ENCODE results near the gene MICALL2.

The MICALL2 gene

DNA sequence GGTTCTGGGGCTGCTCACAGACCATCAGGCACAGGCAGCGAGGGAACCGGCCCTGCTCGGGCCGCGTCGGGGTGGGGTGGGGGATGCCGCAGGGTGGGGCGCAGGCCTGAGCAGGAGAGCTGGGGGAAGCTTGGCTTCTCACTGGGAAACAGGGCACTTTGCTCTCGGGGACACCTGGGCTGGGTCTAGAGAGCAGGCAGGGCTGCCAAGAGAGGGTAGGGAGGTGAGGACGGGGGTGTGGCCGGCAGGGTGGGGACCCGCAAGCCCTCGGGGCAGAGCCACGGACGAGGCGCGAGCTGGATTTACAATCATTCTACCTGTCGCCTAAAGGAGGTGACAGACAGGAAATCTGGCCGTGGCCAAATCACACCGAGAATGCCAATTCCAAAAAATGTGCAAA is 33.9 kb upstream of the MICALL2 start:
- DNase-seq (ENCODE audit: low read depth, low spot score): no peak

DNA sequence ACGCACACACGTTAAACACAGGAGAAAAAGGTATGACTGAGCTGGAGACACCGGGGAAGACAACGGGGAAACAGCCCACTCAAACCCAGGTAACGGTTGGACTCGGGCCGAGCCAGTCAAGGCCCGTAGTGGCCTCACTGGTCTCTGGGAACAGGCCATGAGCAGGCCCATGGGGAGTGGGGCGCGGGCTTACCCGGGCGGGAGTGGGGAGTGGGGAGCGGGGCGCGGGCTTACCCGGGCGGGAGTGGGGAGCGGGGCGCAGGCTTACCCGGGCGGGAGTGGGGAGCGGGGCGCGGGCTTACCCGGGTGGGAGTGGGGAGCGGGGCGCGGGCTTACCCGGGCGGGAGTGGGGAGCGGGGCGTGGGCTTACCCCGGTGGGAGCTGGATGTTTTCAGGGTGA is 33.4 kb upstream of the MICALL2 start:
- no peak for DNase-seq (ENCODE audit: low read depth, low spot score)

DNA sequence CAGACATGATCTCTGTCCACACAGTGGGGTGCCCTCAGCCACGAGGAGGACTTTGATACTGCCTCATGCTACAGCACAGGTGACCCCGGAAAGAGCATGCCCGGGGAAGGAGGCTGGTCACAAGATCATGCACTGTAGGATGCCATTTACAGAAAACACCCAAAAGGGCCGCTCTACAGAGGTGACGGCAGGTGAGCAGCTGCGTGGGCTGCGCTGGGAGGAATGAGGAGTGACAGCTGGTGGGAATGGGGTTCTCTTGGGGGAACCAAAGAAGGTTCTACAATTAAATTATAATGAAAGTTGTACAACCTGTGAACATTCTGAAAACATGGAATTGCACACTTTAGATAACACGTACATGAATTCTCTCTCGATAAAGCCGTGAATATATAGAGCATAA is 33.0 kb upstream of the MICALL2 start:
- DNase-seq (ENCODE audit: low read depth, low spot score): no peak

DNA sequence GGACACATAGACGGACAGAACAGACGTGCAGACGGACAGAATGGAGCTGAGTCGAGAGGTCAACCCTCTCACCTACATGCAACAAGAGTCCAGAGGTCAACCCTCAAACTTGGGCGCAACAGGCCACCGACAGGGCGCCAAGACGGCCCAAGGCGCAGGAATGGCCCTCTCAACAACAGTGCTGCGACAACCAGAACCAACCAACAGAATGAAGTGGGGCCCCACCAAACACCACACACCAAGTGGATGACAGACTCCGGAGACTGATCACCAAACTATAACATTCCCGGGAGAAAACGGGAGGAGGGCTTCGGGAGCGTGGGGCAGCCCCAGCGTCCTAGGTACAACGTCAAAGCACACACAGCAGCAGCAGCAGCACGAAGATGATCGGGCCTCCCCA is 31.6 kb upstream of the MICALL2 start:
- no peak for DNase-seq (ENCODE audit: low read depth, low spot score)

DNA sequence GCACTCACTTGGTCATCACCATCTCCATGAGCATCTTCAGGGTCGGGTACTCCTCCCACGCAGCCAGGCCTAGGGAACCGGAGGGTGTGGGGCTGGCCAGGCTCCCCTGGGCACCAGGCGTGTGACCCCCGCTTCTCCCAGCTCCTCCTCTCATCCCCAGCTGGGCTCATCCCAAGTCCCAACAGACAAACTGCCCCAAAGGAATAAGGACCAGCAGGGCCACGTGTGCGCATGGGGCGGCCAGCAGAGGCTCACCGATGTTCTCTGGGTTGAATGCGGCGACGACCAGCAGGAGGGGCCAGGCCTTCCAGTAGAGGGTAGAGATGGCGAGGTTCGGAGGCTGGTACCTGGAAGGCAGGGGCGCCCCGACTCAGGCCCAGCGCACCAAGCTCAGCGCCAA is 30.1 kb upstream of the MICALL2 start:
- DNase-seq (ENCODE audit: low read depth, low spot score): no peak

DNA sequence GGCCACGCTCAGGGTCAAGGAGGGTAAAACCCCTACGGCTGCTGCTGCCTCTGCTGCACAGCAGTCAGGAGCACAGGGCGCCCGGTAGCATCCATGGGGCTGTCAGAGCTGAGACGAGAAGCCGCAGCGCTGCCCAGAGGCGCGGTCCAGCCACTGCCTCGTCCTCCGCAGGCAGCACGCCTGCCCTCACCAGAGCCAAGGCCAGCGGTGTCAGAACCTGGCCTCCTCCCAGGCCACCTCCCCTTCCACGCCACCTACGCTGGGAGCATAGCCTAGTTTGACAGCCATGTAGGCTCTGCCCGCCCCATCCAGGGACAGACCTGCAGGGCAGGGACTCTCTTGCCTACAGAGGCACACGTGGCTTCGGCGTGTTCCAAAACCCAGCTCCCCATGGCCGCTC is 28.7 kb upstream of the MICALL2 start:
- DNase-seq (ENCODE audit: low read depth, low spot score): no peak

DNA sequence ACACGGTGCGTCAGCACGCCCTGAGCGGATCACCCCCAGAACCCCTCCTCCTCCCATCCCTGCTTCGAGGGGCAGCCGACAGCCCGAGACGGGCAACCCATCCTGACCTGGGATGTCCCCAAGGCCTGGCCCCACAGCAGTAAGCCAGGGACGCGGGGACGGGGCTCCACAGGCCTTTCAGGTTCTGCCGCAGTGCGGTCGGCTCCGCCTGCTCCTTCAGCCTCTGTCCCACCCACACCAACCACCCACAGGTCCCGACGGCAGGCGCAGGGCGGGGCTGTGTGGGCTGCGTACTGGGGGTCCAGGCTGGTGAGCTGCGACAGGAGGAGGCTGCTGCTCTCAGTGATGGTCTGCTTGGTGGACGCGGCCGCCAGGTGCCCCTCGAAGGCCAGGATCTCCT is 28.2 kb upstream of the MICALL2 start:
- no peak for DNase-seq (ENCODE audit: low read depth, low spot score)

DNA sequence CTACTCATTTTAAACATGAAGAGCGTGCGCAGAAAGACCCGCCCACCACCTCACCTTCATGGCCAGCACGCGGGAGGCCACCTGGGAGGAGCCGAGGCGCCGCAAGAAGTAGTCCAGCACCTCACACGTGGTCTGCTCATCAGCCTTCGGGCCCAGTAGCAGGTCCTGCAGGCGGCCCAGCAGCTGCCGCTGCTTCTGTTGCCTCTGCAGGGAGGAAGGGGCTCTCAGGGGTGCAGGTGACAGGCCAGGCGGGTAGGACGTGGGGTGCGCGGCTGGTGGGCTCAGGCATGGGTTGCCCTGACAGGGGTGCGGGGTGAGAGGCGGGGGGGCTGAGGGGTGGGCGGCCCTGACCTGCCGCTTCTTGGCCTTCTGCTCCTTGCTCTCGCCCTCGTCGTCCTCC is 27.3 kb upstream of the MICALL2 start:
- DNase-seq (ENCODE audit: low read depth, low spot score): no peak

DNA sequence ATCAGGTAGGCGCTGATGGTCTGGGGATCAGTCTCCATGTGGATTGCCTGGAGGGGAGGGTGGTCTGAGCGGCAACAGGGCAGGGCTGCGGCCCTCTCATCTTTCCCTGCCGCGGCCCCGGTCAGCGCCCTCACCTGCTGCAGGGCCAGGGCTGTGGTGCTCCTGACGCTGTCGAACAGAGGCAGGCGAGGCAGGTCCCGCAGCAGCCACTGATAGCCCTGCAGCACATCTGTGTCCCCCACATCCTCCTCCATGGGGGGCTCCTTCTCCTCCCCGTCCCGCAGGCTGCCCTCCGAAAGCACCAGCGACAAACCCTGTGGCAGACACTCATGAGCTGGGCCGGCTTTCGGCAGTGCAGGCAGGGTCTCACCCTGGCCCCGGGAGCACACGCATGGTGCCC is 25.9 kb upstream of the MICALL2 start:
- no peak for DNase-seq (ENCODE audit: low read depth, low spot score)

DNA sequence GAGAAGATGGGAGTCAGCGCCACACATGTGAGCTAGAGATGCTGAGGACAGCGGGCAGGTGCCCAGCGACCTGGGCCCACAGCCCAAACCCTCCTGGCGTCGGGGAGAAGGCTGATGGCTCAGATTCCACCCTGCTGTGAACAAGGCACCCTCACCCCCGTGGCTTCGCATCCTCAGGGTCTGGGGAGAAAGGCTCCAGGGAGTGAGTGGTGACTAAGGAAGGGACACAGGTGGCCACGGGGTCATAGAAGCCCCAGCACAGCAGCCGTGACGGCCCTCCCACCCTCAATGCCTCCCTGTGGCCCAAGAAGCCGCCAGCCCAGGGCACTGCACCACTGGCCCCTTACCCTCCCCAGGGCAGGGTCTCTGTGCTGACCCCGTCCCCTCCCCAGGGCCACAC is 25.3 kb upstream of the MICALL2 start:
- no peak for DNase-seq (ENCODE audit: low read depth, low spot score)

DNA sequence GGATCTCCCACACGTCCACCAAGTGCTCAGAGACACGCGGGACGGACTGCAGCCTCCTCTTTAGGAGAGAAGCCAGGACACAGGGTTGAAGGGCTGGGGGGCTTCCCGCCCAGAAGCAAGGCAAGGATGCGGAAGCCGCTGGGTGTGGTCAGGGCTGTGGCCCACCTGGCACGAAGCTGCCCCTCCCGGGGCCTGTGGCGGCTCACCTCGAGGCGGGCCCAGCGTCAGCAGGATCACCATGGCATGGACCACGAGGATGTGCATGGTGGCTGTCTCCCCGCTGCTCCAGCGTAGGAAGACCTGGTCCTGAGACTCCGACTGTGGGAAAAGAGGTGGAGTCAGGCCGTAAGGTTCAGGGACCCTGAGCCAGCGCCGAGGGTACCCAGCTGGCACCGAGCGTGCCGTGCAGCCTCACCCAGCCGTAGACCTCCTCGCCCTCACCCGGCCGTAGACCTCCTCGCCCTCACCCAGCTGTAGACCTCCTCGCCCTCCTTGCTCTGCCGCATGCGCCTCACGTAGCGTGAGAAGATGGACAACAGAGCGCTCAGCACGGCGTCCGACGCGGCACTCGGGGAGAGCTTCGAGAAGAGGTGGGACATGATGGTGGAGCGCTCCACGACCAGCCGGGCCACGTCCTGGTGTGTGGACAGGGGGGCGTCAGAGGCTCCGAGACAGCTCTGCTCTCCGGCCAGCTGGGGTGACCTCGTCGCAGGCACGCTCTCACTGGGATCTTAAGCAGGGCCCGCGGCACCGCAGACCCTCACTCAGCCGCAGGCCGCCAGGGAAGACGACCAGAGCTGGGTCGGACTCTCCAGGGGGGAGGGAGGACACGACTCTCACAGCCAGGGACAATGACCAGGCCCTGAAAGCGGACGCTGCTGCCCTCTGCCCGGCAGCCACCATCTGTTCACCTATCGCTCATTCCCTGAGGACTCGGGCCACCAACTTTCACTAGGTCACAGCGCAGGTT is 24.6 kb upstream of the MICALL2 start:
- DNase-seq (ENCODE audit: low read depth, low spot score): no peak

DNA sequence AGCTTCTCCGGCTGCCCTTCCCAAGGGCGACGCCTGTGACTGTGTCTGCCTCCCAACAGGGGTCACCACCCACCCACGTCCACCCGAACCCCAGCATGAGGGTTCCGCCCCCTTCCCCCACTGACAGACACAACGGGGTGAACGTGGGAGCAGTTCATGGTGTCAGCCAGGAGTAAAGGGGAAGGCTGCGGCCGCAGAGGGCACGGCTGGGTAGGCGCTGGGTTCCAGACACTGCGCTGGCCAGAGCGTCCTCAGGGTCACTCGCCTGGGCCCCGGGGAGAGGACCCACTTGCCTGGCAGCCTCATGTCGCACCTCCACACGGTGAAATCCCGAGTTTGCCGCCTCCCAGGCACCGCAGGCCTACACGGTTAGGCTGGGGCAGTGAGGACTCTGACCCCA is 23.8 kb upstream of the MICALL2 start:
- no peak for DNase-seq (ENCODE audit: low read depth, low spot score)

DNA sequence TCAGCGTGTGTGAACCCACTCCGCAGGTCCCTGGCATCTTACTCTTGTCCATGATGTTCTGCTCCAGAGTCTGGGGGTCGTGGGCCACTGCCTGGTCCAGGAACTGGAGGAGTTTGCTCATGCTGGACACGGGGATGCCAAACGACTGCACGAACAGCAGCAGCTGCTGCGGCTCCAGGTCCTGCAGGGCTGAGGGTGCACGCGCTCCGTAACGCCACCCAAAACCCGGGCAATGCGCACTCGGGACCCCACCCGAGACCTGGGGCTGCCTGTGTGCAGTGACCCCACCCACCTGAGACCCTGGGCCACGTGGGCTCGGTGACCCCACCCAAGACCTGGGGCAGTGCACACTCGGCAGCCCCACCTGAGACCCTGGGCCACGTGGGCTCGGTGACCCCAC is 22.0 kb upstream of the MICALL2 start:
- no peak for DNase-seq (ENCODE audit: low read depth, low spot score)

DNA sequence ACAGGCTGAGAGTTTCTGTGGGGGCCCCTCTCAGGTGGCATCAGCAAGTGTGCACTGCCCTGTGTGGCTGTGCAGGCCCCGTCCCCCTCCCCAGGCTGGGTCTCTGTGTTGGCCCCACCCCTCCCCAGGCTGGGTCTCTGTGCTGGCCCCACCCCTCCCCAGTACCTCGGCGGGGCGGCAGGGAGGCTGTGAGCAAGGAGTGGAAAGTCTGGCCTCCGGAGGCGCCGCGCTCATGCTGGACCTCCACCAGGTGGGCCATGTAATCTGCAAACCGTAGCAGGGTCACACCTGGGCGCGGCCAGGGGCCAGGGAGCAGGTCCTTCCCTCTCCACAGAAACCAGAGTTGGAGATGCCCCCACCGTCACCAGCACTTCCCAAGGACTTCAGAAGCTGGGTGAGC is 21.4 kb upstream of the MICALL2 start:
- no peak for DNase-seq (ENCODE audit: low read depth, low spot score)

DNA sequence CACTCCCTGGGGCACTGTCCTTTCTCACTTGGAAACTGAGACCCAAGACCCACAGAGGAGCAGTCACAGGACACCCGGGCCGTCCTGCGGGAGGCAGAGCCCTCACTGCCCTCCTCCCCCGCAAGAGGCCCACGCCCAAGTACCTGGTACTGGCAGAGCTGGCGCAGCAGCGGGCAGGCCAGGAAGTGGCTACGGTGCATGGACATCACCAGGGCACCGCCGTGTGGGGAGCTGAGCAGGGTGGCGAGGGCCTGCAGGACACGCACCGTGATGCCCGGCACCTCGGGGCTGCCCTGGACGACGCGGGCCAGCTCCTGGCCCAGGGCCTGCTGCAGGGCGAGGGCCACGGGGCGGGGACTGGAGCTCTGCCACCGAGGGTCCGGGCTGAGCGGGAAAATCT is 20.0 kb upstream of the MICALL2 start:
- no peak for DNase-seq (ENCODE audit: low read depth, low spot score)

DNA sequence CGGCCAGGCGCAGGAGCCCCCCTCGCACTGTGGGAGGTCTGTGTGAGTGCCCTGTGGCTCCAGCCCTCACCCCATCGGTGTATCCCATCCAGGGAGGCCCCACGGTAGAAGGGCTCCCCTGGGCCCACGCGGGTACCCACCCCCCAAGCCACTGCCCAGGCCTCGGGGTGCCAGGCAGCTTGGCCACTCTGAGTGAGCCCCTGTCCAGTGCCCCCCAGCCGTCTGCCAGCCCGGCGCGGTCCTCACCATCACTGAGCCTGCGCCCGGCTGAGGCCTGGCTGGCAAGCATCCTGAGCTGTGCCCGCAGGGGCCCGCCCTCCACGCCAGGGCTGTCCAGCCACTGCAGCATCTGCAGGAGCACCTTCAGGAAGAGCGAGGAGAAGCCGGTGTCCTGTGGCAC is 19.2 kb upstream of the MICALL2 start:
- DNase-seq (ENCODE audit: low read depth, low spot score): no peak

DNA sequence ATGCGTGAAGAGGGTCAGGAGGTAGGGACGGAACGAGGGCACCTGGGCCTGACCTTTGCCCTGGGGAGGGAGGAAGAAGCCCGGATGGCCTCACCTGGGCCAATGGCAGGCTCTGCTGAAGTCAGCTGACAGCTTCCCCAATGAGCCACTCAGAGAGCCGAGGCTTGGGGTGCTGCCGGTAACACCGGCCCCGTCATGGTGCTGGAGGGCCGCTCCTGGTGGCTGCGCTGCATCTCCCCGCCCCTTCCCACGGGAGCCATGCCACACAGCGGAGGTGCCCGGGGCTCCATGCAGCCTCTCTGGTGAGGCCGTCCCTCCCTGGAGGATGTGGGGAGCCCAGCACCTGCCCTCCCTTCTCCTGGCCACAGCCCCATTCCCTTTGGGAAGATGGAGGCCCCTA is 17.6 kb upstream of the MICALL2 start:
- no peak for DNase-seq (ENCODE audit: low read depth, low spot score)

DNA sequence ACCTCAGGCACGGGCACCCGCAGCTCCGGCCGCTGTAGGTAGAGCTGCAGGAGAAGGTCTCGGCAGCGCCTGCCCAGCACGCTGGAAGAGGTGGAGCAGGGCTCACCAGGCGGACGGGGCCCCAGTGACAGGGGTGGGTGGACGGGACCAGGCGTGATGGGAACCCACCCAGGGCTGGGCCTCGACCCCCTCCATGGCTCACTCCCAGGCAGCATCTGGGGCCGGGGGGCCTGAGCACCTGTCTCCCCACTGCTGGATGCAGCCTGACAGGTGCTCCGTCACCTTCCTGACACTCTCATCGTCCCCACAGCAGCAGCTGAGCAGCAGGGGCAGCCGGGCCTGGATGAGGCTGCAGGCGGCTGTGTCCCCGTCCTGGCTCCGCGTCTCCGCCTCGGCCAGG is 16.7 kb upstream of the MICALL2 start:
- no peak for DNase-seq (ENCODE audit: low read depth, low spot score)

DNA sequence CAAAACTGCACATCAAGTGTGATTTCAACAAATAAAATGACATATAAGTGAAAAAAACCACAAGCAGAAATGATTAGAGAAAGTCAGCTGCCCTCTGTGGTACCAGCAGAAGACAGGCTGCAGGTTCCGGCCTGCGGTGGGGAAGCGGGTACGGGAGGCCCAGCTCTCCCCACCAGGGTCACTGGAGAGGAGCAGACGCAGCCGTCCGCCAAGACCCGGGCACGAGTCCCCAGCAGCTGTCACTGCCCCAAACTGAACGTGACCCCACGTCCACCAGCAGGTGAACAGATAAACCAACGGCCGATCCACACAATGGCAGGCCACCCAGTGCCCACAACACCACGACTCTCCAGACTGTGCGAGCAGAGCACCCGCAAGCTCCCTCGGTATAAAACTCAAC is 16.1 kb upstream of the MICALL2 start:
- DNase-seq (ENCODE audit: low read depth, low spot score): no peak

DNA sequence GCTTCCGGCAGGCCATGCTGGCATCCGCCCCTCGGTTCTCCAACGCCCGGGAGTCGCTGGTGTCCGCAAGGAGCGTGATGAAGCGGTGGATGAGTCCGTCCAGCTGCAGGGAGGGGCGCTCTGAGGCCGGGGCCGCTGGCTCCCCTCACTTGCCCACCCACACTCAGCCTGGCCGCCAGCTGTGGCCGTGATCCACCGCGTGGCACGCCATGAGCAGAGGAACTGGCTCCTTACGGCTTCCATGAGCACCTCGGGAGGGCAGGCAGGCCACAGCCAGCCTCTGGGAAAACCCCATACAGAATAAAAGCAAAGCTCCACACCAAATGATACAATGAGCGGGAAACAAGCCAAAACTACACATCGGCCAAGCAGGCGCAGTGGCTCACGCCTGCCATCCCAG is 15.5 kb upstream of the MICALL2 start:
- DNase-seq (ENCODE audit: low read depth, low spot score): no peak

DNA sequence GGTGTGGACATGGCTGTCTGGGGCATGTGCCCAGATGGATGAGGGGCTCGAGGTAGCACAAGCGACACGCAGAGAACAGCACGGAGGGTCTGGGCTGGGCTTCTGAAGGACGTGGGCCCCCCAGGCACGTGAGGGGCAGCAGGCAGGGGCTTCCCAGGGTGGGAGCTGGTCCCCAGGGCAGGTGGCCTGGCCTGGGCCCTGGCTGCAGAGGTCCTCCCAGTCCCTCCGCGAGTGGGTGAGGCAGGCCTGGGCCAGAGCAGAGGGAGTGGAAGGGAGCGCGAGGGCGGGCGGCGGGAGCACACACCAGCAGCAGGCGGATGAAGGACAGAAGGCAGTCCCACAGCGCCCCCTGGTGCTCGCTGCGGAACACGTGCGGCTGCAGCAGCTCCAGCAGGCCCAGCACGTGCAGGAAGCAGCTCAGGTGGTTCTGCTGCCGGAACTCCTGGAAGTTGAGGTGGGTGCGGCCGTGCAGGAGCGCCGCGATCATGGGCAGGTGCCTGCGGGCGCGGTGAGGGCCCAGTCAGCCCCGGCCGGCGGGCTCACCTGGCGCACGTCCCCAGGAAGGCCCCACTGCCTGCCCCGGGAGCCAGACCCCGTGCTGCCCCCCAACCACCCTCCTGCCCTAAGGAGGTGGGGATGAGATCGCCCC is 14.7 kb upstream of the MICALL2 start:
- DNase-seq (ENCODE audit: low read depth, low spot score): peak; percentile 80

DNA sequence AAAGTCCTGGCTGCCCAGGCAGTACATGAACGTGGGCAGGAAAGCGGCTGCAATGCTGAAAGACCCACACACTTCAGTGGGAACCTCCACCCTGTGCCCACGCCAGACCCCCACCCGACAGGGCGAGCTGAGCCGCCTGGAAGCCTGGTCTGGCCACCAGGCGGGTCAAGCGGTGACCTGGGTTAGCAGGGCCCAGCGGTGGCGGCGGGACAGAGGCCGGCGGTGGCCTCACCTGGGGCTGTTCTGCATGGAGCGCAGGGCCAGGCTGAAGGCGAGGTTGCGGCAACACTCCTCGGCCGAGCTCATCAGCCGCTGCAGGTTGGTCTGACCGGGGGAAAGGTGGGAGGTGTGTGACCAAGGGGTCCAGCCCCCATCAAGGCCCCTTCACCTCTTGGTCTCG is 11.6 kb upstream of the MICALL2 start:
- DNase-seq (ENCODE audit: low read depth, low spot score): no peak

DNA sequence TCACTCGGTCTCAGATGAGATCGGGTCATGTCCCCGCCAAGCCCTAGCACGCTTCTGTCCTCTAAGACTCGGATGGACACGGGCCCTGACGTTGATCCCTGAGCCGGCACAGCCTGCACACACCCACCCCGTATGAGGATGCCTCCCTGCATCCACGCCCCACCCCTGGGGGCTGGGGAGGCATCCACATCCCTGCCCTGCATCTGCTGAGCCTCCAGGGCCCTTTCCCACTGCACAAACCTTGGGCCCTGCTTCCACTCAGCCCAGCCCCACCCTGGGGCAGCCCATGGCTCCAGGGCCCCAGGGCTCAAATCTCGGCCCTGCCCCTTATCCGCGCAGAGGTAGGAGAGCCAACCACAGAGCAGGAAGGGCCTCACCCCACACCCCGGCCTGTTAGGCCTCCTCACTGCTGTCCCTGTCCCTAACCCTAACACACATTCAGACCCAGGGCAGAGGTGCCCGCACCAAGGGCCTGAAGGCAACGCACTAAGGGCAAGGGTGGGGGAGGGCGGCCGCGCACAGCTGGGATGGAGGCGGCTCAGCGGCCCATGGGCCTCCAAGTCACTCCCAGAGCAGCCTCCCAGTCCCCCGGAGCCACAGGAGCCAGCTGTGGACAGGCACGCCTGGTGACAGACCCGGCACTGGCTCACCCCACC is 9.5 kb upstream of the MICALL2 start:
- DNase-seq (ENCODE audit: low read depth, low spot score): no peak

All from iPS DF 19.7 (cell line).